Adrenal gland (tissue), 12 donors: ENCODE measurements around the gene GBGT1. TPM values are rescaled to one million over a fixed set of nuclear protein-coding genes. Genes with fewer than 3 reads are reported as not detected.

ENCODE experiments used
- DNase-seq, 7 donors: peaks; one replicate each; pipeline ENCODE4 v3.0.0-alpha.2; 2019 to 2020
- H3K27ac ChIP-seq, 5 donors: fragments of 200-600 bp; sonication (generic) in 4 of 5; 1 replicate in 3 of 5; 2 replicates in 2 of 5; pipeline versions ENCODE4 v1.5.1 to v1.8.0; 2016 to 2020; ENCODE audit warnings: mild to moderate bottlenecking in 1 of 5
- H3K27me3 ChIP-seq: fragments of 200-600 bp; 2 replicates; pipeline ENCODE4 v1.8.0; 2021
- H3K36me3 ChIP-seq, 2 donors: fragments of 200-600 bp; replicated peaks in 1 of 2; 1 replicate in 1 of 2; 2 replicates in 1 of 2; pipeline versions ENCODE4 v1.5.1 to v1.8.0; 2018 to 2022
- H3K4me1 ChIP-seq, 2 donors: fragments of 200-600 bp; replicated peaks in 1 of 2; 1 replicate in 1 of 2; 2 replicates in 1 of 2; pipeline versions ENCODE4 v1.5.1 to v1.8.0; 2018 to 2021
- H3K4me3 ChIP-seq, 4 donors: fragments of 200-600 bp; sonication (generic) in 3 of 4; one replicate each; pipeline ENCODE4 v1.5.1; 2016 to 2018
- H3K9me3 ChIP-seq, 3 donors: fragments of 200-600 bp; sonication (generic) in 1 of 3; replicated peaks in 1 of 3; 1 replicate in 2 of 3; 2 replicates in 1 of 3; pipeline versions ENCODE4 v1.5.1 to v1.8.0; 2016 to 2021
- POLR2A ChIP-seq, 2 donors: fragments of 450-650 bp; IDR thresholded peaks; one replicate each; pipeline ENCODE4 v1.6.1; 2017; ENCODE audit warnings: antibody characterized with exemption in 2 of 2, mild to moderate bottlenecking in 2 of 2, moderate library complexity in 1 of 2
- WGBS, 4 donors: extraction: QIAGEN DNeasy Blood & Tissue Kit in 2 of 4; methylation state at CpG; one replicate each; pipeline versions ENCODE4 v1.1.5 to v1.1.7; 2013 to 2017; 5-methylcytosine and 5-hydroxymethylcytosine counted together
- intact Hi-C, 2 donors: fragments of 100-400 bp; cut with DNase I; formaldehyde crosslinking; loops; one replicate each; pipeline versions ENCODE4 v1.14.1 to v1.15.0; 2022 to 2023
- polyA plus RNA-seq, 3 donors: library from polyadenylated mRNA; stranded (reverse); fragments of 200-250 nt in 2 of 3; fragments of 350-450 nt in 1 of 3; fragmentation: Illumina TruSeq in 1 of 3; extraction: RNeasy Lipid Tissue Mini Kit (QIAGEN cat#74804) in 1 of 3; gene quantifications; one replicate each; pipeline ENCODE4 v1.2.3, GENCODE V29; 2013 to 2014
- total RNA-seq, 9 donors: library from RNA; depleted of rRNA in 4 of 9; stranded (reverse); fragments of >200 nt in 4 of 9; fragments of 120-200 nt in 1 of 9; fragmentation: NEBNext Ultra II Directional in 1 of 9; extraction: Animal tissue kit (Norgen Biotek cat#: 25700) in 1 of 9; gene quantifications; one replicate each; pipeline versions ENCODE4 v1.1.0 to v1.2.4, GENCODE V29; 2013 to 2023
- TF ChIP-seq, protein P1 (sequence below), 6 experiments: fragments of 450-650 bp in 4 of 6; fragments of 200-600 bp in 2 of 6; sonication (generic) in 1 of 6; IDR thresholded peaks; 1 replicate in 5 of 6; 2 replicates in 1 of 6; pipeline versions ENCODE4 v1.5.1 to v1.8.0; 2016 to 2021; ENCODE audit warnings: antibody characterized with exemption in 6 of 6, mild to moderate bottlenecking in 2 of 6, moderate library complexity in 1 of 6
- donor health status: healthy with polysubstance abuse.
- donor health status: Bipolar disorder and iron deficiency.
- donor health status: DM: yes; HTN: yes; CAD: no.
- donor health status: DM: no; HTN: no; CAD: no.
- donor health status: DM: no; HTN: no; CAD: no.
- donor health status: DM: yes; HTN: yes; CAD: no.

GBGT1 gene
- total and polyA plus RNA-seq, 12 donors = 3.5 to 67.5 (median 29.2) TPM

DNA sequence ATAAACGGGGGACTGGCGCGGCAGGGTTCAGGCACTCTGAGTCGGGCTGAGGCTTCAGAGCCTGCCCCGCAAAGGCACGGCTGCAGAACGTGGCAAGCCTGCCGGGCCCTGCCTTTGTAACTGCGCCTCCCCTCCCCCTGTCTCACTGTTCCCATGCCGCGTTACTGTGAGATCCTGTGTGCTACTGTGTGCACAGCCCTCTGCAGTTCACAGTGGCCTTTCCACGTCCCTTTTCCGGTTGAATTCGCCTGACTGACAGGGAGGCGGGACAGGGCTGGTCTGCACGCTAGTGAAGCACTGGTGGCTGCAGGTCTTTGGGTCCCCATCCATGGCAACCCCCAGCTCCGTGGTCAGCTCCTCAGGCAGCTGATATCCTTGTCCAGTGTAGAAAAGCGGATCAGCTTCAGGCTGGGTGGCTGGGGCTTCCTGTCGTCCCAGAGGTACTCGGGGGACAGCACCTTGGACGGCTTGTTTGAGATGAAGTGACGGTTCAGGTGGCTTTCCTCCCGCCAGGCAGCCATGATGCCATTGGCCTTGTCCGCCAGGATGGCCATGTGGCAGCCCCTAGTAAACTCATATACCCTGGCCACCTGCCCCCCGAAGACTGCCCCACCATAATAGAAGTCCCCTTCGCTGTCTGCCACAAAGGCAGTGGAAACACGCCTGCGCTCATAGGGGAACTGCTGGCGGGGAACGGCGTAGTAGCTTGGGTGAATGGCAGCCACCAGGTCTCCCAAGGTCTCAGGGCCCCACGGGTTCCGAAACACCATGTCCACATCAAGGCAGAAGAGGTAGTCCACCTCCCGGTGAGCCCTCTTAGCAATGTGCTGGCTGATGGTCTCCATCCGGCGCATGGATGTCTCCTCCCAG is 10.3 kb downstream of the GBGT1 start:
- WGBS, 4 donors = 76 to 83% (median 78%) methylated on average over 17 to 36 of the region's 36 CpGs
- Histone ChIP-seq H3K4me3 (no peak overlapping the region), H3K4me1 (peaks cover 2 to 6% of the 10 kb centered on the region in 2 donors), H3K9me3 (no peaks in the 10 kb centered on the region), H3K27ac (no peak overlapping the region), H3K27me3 (no peaks in the 10 kb centered on the region), H3K36me3 (peaks cover 0 to 12% of the 10 kb centered on the region in 2 donors)
- intact Hi-C loops = no loop called here
- peak in 3 of 7 donors; percentile 21 to 38 (median 28) for DNase-seq
- TF ChIP-seq POLR2A (IDR thresholded peaks at IDR 0.05) = no peak
- TF ChIP-seq, protein P1, sequence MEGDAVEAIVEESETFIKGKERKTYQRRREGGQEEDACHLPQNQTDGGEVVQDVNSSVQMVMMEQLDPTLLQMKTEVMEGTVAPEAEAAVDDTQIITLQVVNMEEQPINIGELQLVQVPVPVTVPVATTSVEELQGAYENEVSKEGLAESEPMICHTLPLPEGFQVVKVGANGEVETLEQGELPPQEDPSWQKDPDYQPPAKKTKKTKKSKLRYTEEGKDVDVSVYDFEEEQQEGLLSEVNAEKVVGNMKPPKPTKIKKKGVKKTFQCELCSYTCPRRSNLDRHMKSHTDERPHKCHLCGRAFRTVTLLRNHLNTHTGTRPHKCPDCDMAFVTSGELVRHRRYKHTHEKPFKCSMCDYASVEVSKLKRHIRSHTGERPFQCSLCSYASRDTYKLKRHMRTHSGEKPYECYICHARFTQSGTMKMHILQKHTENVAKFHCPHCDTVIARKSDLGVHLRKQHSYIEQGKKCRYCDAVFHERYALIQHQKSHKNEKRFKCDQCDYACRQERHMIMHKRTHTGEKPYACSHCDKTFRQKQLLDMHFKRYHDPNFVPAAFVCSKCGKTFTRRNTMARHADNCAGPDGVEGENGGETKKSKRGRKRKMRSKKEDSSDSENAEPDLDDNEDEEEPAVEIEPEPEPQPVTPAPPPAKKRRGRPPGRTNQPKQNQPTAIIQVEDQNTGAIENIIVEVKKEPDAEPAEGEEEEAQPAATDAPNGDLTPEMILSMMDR (IDR thresholded peaks at IDR 0.05) = no peak

DNA sequence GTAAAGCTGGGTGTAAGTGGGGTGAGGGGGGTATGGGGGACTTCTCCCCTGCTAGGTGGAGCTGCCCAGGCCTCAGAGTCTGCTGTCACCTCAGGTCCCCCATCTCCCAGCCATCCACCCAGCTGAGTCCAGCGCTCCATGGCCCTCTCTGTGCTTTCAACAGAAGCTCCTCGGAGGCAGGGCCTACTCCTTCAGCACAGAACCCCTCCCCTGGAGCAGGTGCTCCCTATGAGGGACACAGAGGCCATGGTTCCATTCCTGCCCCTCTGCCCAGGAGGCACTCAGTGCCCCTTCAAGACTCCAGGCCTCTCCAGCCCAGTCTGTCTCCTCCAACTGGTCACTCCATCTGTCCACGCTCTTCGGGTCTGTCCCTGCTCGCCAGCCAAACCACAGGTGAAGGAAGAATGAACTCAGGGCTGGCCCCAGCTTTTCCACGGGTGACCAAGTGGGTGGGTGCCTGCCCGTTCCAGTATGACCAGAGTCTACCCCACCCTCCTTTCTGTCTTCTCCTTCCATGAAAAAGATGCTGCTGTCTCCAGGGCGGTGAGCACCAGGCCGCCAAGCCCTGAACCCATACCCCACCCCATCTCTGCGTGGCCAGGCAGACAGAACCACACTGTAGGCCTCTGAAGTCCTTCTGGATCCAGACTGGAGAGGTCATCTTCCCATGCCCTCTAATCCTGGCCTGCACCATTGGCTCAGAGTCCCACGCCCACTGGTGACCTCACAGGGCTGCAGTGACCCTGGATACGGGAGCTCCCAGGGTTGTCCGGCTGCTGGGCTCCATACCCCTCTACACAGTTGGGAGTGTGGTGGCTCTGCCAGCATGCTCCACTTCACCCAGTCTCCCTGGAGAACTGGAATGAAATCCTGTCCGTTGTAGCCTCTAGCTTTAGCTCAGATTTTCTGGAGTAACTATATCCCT is 11.9 kb downstream of the GBGT1 start:
- Histone ChIP-seq H3K27me3 (no peaks in the 10 kb centered on the region), H3K4me3 (no peak overlapping the region), H3K27ac (peak overlapping the region in 1 of 5 donors; percentile 50), H3K9me3 (no peaks in the 10 kb centered on the region), H3K36me3 (peaks cover 0 to 12% of the 10 kb centered on the region in 2 donors), H3K4me1 (peaks cover 18% of the 10 kb centered on the region in 2 donors)
- DNase-seq = peak in 3 of 7 donors; percentile 18 to 53 (median 34)
- TF ChIP-seq, protein P1 (IDR thresholded peaks at IDR 0.05) = no peak
- TF ChIP-seq POLR2A (IDR thresholded peaks at IDR 0.05) = no peak
- intact Hi-C loops = no loop called here
- WGBS, 4 donors = 68 to 85% (median 78%) methylated on average over 7 to 14 of the region's 14 CpGs

DNA sequence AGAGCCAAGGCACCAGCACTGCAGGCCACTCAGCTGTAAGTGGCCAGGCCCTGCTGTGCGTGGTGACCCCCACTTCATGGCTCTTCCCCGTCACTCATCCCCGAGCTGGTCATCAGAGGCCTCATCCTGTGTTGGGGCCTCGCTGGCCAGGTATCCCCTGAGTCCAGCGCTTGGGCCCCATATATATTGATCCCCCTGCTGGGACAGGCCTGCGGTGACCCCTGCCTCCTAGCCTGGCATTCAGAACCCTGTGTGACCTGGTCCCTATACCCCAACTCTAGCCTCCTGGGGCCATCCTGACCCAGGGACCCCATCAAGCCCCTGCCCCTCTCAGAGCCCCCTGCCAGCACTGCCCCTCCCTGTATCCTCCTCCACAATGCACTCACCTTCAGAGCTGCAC is 12.7 kb downstream of the GBGT1 start:
- 92 to 100% (median 98%) methylated on average over 5 to 6 of the region's 6 CpGs for WGBS, 4 donors
- Histone ChIP-seq H3K4me1 (peaks cover 18 to 20% of the 10 kb centered on the region in 2 donors), H3K27me3 (no peaks in the 10 kb centered on the region), H3K36me3 (peaks cover 0 to 10% of the 10 kb centered on the region in 2 donors), H3K27ac (no peak overlapping the region), H3K9me3 (no peaks in the 10 kb centered on the region), H3K4me3 (no peak overlapping the region)
- TF ChIP-seq POLR2A (IDR thresholded peaks at IDR 0.05) = no peak
- TF ChIP-seq, protein P1 (IDR thresholded peaks at IDR 0.05) = no peak
- DNase-seq = peak in 1 of 7 donors; percentile 40
- intact Hi-C loops = no loop called here
